IMR-90 (cell line): Measurements from ENCODE around the gene UBE2E2. TPM values are rescaled to one million over a fixed set of nuclear protein-coding genes. Genes with fewer than 3 reads are reported as not detected.

Source experiments
- ATAC-seq: fragments of 200-7000 bp; cut with Tn5 transposase; 2 replicates; pipeline ENCODE4 v1.9.1; 2020; ENCODE audit warnings: low read depth, mild to moderate bottlenecking, moderate library complexity
- BruUV-seq: library from RNA; stranded (reverse); fragments of 400-500 nt; replicated peaks from 2 replicates; lab custom pipeline; 2021; lab: Mats Ljungman, UMichigan
- CTCF ChIA-PET: fragments of 300-600 bp; formaldehyde crosslinking; extraction: SDS; loops from one replicate; lab custom pipeline; 2021; ENCODE audit warnings: antibody characterized with exemption; lab: Yijun Ruan, JAX
- POLR2A ChIA-PET: fragments of 300-600 bp; sonication (Branson Sonifier 250); formaldehyde crosslinking; loops from one replicate; lab custom pipeline; 2022; ENCODE audit warnings: antibody characterized with exemption; ENCODE audit not compliant: unreplicated experiment; lab: Charles Lee
- DNase-seq: peaks from one replicate; pipeline ENCODE4 v3.0.0; 2013
- H2AFZ ChIP-seq: replicated peaks from 2 replicates; pipeline ENCODE3; 2013; ENCODE audit warnings: low read length, mild to moderate bottlenecking; ENCODE audit not compliant: poor library complexity
- H2AK5ac ChIP-seq: 2 replicates; pipeline ENCODE4 v1.6.1; 2013; ENCODE audit warnings: low read depth, low read length, inconsistent platforms
- H2AK9ac ChIP-seq: replicated peaks from 2 replicates; pipeline ENCODE3; 2013; ENCODE audit warnings: mild to moderate bottlenecking, low read depth, low read length, moderate library complexity; ENCODE audit not compliant: poor library complexity
- H2BK120ac ChIP-seq: 2 replicates; pipeline ENCODE4 v1.6.1; 2013; ENCODE audit warnings: low read depth, low read length, inconsistent platforms
- H2BK15ac ChIP-seq: 3 replicates; pipeline ENCODE4 v1.6.1; 2013; ENCODE audit warnings: low read depth, low read length, inconsistent platforms
- H2BK20ac ChIP-seq: 2 replicates; pipeline ENCODE4 v1.6.1; 2013; ENCODE audit warnings: low read depth, mild to moderate bottlenecking, inconsistent platforms, low read length, moderate library complexity
- H2BK5ac ChIP-seq: 2 replicates; pipeline ENCODE4 v1.6.1; 2013; ENCODE audit warnings: mild to moderate bottlenecking, low read depth, low read length, inconsistent platforms; ENCODE audit not compliant: poor library complexity, severe bottlenecking
- H3K14ac ChIP-seq: replicated peaks from 2 replicates; pipeline ENCODE4 v1.6.1; 2013; ENCODE audit warnings: low read depth, low read length, inconsistent platforms
- H3K18ac ChIP-seq: 2 replicates; pipeline ENCODE4 v1.6.1; 2013; ENCODE audit warnings: low read depth, low read length, control low read depth
- H3K23ac ChIP-seq: 2 replicates; pipeline ENCODE4 v1.6.1; 2013; ENCODE audit warnings: low read depth, low read length, inconsistent platforms
- H3K27ac ChIP-seq: 2 replicates; pipeline ENCODE4 v1.5.1; 2013; ENCODE audit warnings: mild to moderate bottlenecking, control low read depth, low read length; ENCODE audit not compliant: insufficient read depth
- H3K27me3 ChIP-seq: 2 replicates; pipeline ENCODE4 v1.6.1; 2013; ENCODE audit warnings: low read length; ENCODE audit not compliant: control insufficient read depth, insufficient read depth
- H3K36me3 ChIP-seq: 2 replicates; pipeline ENCODE4 v1.6.1; 2013; ENCODE audit warnings: low read length, mixed read lengths; ENCODE audit not compliant: control insufficient read depth, insufficient read depth
- H3K4ac ChIP-seq: 2 replicates; pipeline ENCODE4 v1.6.1; 2013; ENCODE audit warnings: low read depth, low read length, inconsistent platforms
- H3K4me1 ChIP-seq: 2 replicates; pipeline ENCODE4 v1.6.1; 2013; ENCODE audit warnings: low read length, mixed read lengths; ENCODE audit not compliant: control insufficient read depth, insufficient read depth
- H3K4me2 ChIP-seq: 2 replicates; pipeline ENCODE4 v1.6.1; 2013; ENCODE audit warnings: low read depth, mild to moderate bottlenecking, control low read depth, low read length, moderate library complexity
- H3K4me3 ChIP-seq: 2 replicates; pipeline ENCODE4 v1.5.1; 2013; ENCODE audit warnings: low read depth, mild to moderate bottlenecking, control low read depth, low read length, moderate library complexity; ENCODE audit not compliant: insufficient read depth
- H3K56ac ChIP-seq: 2 replicates; pipeline ENCODE4 v1.6.1; 2013; ENCODE audit warnings: low read length, inconsistent platforms; ENCODE audit not compliant: insufficient read depth; ENCODE audit errors: extremely low read depth
- H3K79me1 ChIP-seq, 2 experiments: 2 replicates each; pipeline ENCODE4 v1.6.1; 2013; ENCODE audit warnings: low read length in 2 of 2, inconsistent platforms in 1 of 2, low read depth in 1 of 2
- H3K9ac ChIP-seq: 2 replicates; pipeline ENCODE4 v1.6.1; 2013; ENCODE audit warnings: low read depth, low read length, control low read depth
- H3K9me1 ChIP-seq: 2 replicates; pipeline ENCODE4 v1.6.1; 2013; ENCODE audit warnings: low read length, inconsistent platforms; ENCODE audit not compliant: insufficient read depth
- H3K9me3 ChIP-seq: 2 replicates; pipeline ENCODE4 v1.6.1; 2013; ENCODE audit warnings: low read length; ENCODE audit not compliant: control insufficient read depth, insufficient read depth
- H4K20me1 ChIP-seq: 2 replicates; pipeline ENCODE4 v1.6.1; 2013; ENCODE audit warnings: low read length, inconsistent platforms; ENCODE audit not compliant: insufficient read depth
- H4K5ac ChIP-seq: 2 replicates; pipeline ENCODE4 v1.6.1; 2013; ENCODE audit warnings: mild to moderate bottlenecking, low read depth, low read length, control low read depth
- H4K8ac ChIP-seq, 2 experiments: 2 replicates each; pipeline ENCODE4 v1.6.1; 2013; ENCODE audit warnings: low read depth in 2 of 2, low read length in 2 of 2, control low read depth in 1 of 2, inconsistent platforms in 1 of 2
- H4K91ac ChIP-seq: 2 replicates; pipeline ENCODE4 v1.6.1; 2013; ENCODE audit warnings: low read depth, low read length, inconsistent platforms; ENCODE audit not compliant: insufficient read depth
- BHLHE40 ChIP-seq: fragments of 150-350 bp; IDR thresholded peaks from 2 replicates; pipeline ENCODE4 v1.6.1; 2016; ENCODE audit warnings: mild to moderate bottlenecking, low read depth, low read length
- CEBPB ChIP-seq: IDR thresholded peaks from 2 replicates; pipeline ENCODE4 v1.6.1; 2012; ENCODE audit warnings: low read depth, low read length, improper control_type of control experiment
- CHD1 ChIP-seq: IDR thresholded peaks from 2 replicates; pipeline ENCODE4 v1.6.1; 2012; ENCODE audit warnings: low read depth, low read length, improper control_type of control experiment
- CTCF ChIP-seq: conservative IDR thresholded peaks from 2 replicates; pipeline ENCODE4 v1.5.1; 2012; ENCODE audit warnings: mild to moderate bottlenecking, low read depth, low read length, improper control_type of control experiment
- ELK1 ChIP-seq: fragments of 150-350 bp; IDR thresholded peaks from 2 replicates; pipeline ENCODE4 v1.6.1; 2016; ENCODE audit warnings: low read depth, mild to moderate bottlenecking, low read length, moderate library complexity, borderline replicate concordance
- FOS ChIP-seq: fragments of 150-350 bp; IDR thresholded peaks from 2 replicates; pipeline ENCODE4 v1.6.1; 2016; ENCODE audit warnings: low read depth, low read length
- MAFK ChIP-seq: IDR thresholded peaks from 2 replicates; pipeline ENCODE4 v1.6.1; 2012; ENCODE audit warnings: low read depth, low read length, improper control_type of control experiment
- MXI1 ChIP-seq: IDR thresholded peaks from 2 replicates; pipeline ENCODE4 v1.6.1; 2012; ENCODE audit warnings: low read depth, mild to moderate bottlenecking, low read length, moderate library complexity, borderline replicate concordance
- NFE2L2 ChIP-seq: fragments of 150-350 bp; IDR thresholded peaks from 2 replicates; pipeline ENCODE4 v1.6.1; 2016; ENCODE audit warnings: low read depth, mild to moderate bottlenecking, low read length
- POLR2A ChIP-seq: IDR thresholded peaks from 2 replicates; pipeline ENCODE4 v1.6.1; 2012; ENCODE audit warnings: mild to moderate bottlenecking, low read depth, low read length
- RCOR1 ChIP-seq: IDR thresholded peaks from 2 replicates; pipeline ENCODE4 v1.6.1; 2012; ENCODE audit warnings: mild to moderate bottlenecking, low read length, improper control_type of control experiment; ENCODE audit not compliant: insufficient replicate concordance
- RFX5 ChIP-seq: IDR thresholded peaks from 2 replicates; pipeline ENCODE4 v1.8.0; 2012; ENCODE audit warnings: low read depth, mild to moderate bottlenecking, low read length, moderate library complexity
- USF2 ChIP-seq: fragments of 150-350 bp; IDR thresholded peaks from 2 replicates; pipeline ENCODE4 v1.6.1; 2017; ENCODE audit warnings: mild to moderate bottlenecking, antibody characterized with exemption, low read length, low read depth
- WGBS, 2 experiments: methylation state at CpG; one replicate each; pipeline versions ENCODE4 v1.1.5 to v1.1.7; 2013; ENCODE audit warnings: missing lambda C conversion rate in 2 of 2; ENCODE audit not compliant: insufficient read length in 1 of 2; ENCODE audit errors: extremely low coverage in 2 of 2; 5-methylcytosine and 5-hydroxymethylcytosine counted together
- dilution Hi-C: fragments of 300-500 bp; cut with HindIII; formaldehyde crosslinking; loops from one replicate; pipeline ENCODE4 v1.14.3; 2018; ENCODE audit warnings: low sequenced_read_pairs; ENCODE audit not compliant: unreplicated experiment
- in situ Hi-C: fragments of 300-500 bp; cut with MboI; formaldehyde crosslinking; loops from 3 replicates; pipeline ENCODE4 v1.14.3; 2019; ENCODE audit warnings: low sequenced_read_pairs, inconsistent platforms, mixed read lengths
- intact Hi-C: fragments of 100-400 bp; cut with micrococcal nuclease; formaldehyde crosslinking; loops from 2 replicates; pipeline ENCODE4 v1.10.0; 2022
- polyA plus RNA-seq, 3 experiments: library from polyadenylated mRNA; depleted of rRNA; stranded (reverse); fragments of >200 nt; gene quantifications; 2 replicates each; pipeline ENCODE4 v1.2.3, GENCODE V29; 2012; ENCODE audit warnings: low replicate concordance in 1 of 3
- total RNA-seq: library from RNA; depleted of rRNA; stranded (reverse); fragments of >200 nt; gene quantifications from 2 replicates; pipeline ENCODE4 v1.2.3, GENCODE V29; 2012

Gene UBE2E2
- total and polyA plus RNA-seq, 2 of the 4 experiments (the other 2 are of a cell fraction): 18.6 to 32.7 TPM

- Histone ChIP-seq H4K20me1 (no peaks in the 10 kb centered on the region), H3K27me3 (no peaks in the 10 kb centered on the region), H3K56ac (no peak overlapping the region), H3K4ac (no peak overlapping the region), H2AK9ac (no peak overlapping the region), H3K4me1 (peaks cover 2% of the 10 kb centered on the region; the same call in 1 of the 2 replicates), H2AFZ (no peak overlapping the region), H3K79me1 (no peaks in the 10 kb centered on the region), H2BK20ac (no peak overlapping the region), H4K5ac (no peak overlapping the region), H2BK120ac (no peak overlapping the region), H3K4me3 (no peak overlapping the region), H3K9me1 (no peaks in the 10 kb centered on the region), H3K36me3 (no peaks in the 10 kb centered on the region), H3K27ac (no peak overlapping the region), H2AK5ac (no peak overlapping the region), H3K14ac (no peak overlapping the region), H2BK15ac (no peak overlapping the region), H2BK5ac (no peak overlapping the region), H3K9me3 (no peaks in the 10 kb centered on the region), H3K23ac (no peak overlapping the region), H3K18ac (no peak overlapping the region), H3K9ac (no peak overlapping the region), H4K91ac (no peak overlapping the region), H4K8ac (no peak overlapping the region), H3K4me2 (no peak overlapping the region)
- WGBS, 2 experiments: no CpG with 5 or more reads among the region's 3 CpGs
- dilution Hi-C loops: no loop called here
- ATAC-seq (no peak), DNase-seq (no peak)
- BruUV-seq: no TSS peak
- CTCF ChIA-PET: no interaction called here
- POLR2A ChIA-PET: no interaction called here
- intact Hi-C loops: no loop called here
- in situ Hi-C loops: no loop called here
- TF ChIP-seq USF2 (no peak), FOS (no peak), CTCF (no peak), CEBPB (no peak), RCOR1 (no peak), BHLHE40 (no peak), RFX5 (no peak), MAFK (no peak), MXI1 (no peak), POLR2A (no peak), NFE2L2 (no peak), ELK1 (no peak), CHD1 (no peak)
These were observed 350.2 kb downstream of the UBE2E2 start for GRCh38 chr3:23553353-23553752.
